NCI-H524 (cell line): ENCODE results near the gene RNF144A.
"Not testable (repeated sequence)": the region's sequence is repeated elsewhere in the genome, so short reads cannot be mapped to it uniquely, and the experiment has no call there.

Experiments
- DNase-seq, 2 experiments: peaks; one replicate each; lab custom pipeline; 2025; lab: John Stamatoyannopoulos, UW

RNF144A gene

GRCh38 chr2:6971502-6971901 is 54.3 kb downstream of the RNF144A start:
- DNase-seq, result no peak

- DNase-seq, result no peak
Measured at GRCh38 chr2:6972067-6972710, 55.0 kb downstream of the RNF144A start.

GRCh38 chr2:6973895-6974545 is 56.8 kb downstream of the RNF144A start:
- no peak for DNase-seq

GRCh38 chr2:6975988-6976387 is 58.8 kb downstream of the RNF144A start:
- no peak for DNase-seq

- DNase-seq, result no peak
Measured at GRCh38 chr2:6977113-6977741, 60.0 kb downstream of the RNF144A start.

- DNase-seq, result no peak
Measured at GRCh38 chr2:6977786-6978185, 60.6 kb downstream of the RNF144A start.

- no peak for DNase-seq
Measured at GRCh38 chr2:6978991-6979390, 61.8 kb downstream of the RNF144A start.

- DNase-seq, result no peak
Measured at GRCh38 chr2:6982449-6982848, 65.2 kb downstream of the RNF144A start.

- no peak for DNase-seq
Measured at GRCh38 chr2:6982934-6983589, 65.8 kb downstream of the RNF144A start.

- peak in 1 of 2 experiments; percentile 20 for DNase-seq
Measured at GRCh38 chr2:6986301-6986911, 69.2 kb downstream of the RNF144A start.

- no peak for DNase-seq
Measured at GRCh38 chr2:6986912-6987361, 69.7 kb downstream of the RNF144A start.

GRCh38 chr2:6990871-6991270 is 73.7 kb downstream of the RNF144A start:
- DNase-seq, result no peak

- DNase-seq, result peak in 1 of 2 experiments; percentile 26
Measured at GRCh38 chr2:6992794-6993228, 75.6 kb downstream of the RNF144A start.

- no peak for DNase-seq
Measured at GRCh38 chr2:6993229-6993640, 76.0 kb downstream of the RNF144A start.

- no peak for DNase-seq
Measured at GRCh38 chr2:6993936-6994335, 76.7 kb downstream of the RNF144A start.

- DNase-seq, result no peak
Measured at GRCh38 chr2:6994536-6995128, 77.4 kb downstream of the RNF144A start.

GRCh38 chr2:6995391-6996097 is 78.3 kb downstream of the RNF144A start:
- DNase-seq, result no peak

GRCh38 chr2:6999211-6999877 is 82.1 kb downstream of the RNF144A start:
- no peak for DNase-seq

- not testable (repeated sequence) for DNase-seq
Measured at GRCh38 chr2:7001395-7001794, 84.2 kb downstream of the RNF144A start.

GRCh38 chr2:7003895-7004294 is 86.7 kb downstream of the RNF144A start:
- no peak for DNase-seq

GRCh38 chr2:7004636-7005035 is 87.4 kb downstream of the RNF144A start:
- no peak for DNase-seq
